Smooth muscle cell (in vitro differentiated cells): Measurements from ENCODE around the gene AP3B1. TPM values are rescaled to one million over a fixed set of nuclear protein-coding genes. Genes with fewer than 3 reads are reported as not detected.

ENCODE experiments used
- DNase-seq: peaks from one replicate; lab custom pipeline; 2025; ENCODE audit not compliant: unreplicated experiment; lab: John Stamatoyannopoulos, UW
- H2AFZ ChIP-seq: fragments of 200-600 bp; sonication (generic); 2 replicates; pipeline ENCODE4 v1.6.0; 2016; ENCODE audit warnings: antibody characterized with exemption, low read depth, mild to moderate bottlenecking
- H3F3A ChIP-seq: fragments of 200-600 bp; sonication (generic); 2 replicates; pipeline ENCODE4 v1.6.0; 2017; ENCODE audit warnings: antibody characterized with exemption, low read depth
- H3K27ac ChIP-seq: fragments of 200-600 bp; sonication (generic); 2 replicates; pipeline ENCODE4 v1.5.1; 2016; ENCODE audit warnings: low read depth, mild to moderate bottlenecking
- H3K27me3 ChIP-seq: fragments of 200-600 bp; sonication (generic); 2 replicates; pipeline ENCODE4 v1.6.1; 2016; ENCODE audit warnings: low read depth, mild to moderate bottlenecking
- H3K36me3 ChIP-seq: fragments of 200-600 bp; sonication (generic); 2 replicates; pipeline ENCODE4 v1.5.1; 2016; ENCODE audit warnings: low read depth
- H3K4me1 ChIP-seq: fragments of 200-600 bp; sonication (generic); 2 replicates; pipeline ENCODE4 v1.5.1; 2016; ENCODE audit warnings: low read depth
- H3K4me2 ChIP-seq: fragments of 200-600 bp; sonication (generic); 2 replicates; pipeline ENCODE4 v1.6.0; 2016; ENCODE audit warnings: mild to moderate bottlenecking
- H3K4me3 ChIP-seq: fragments of 200-600 bp; sonication (generic); 2 replicates; pipeline ENCODE4 v1.5.1; 2016; ENCODE audit warnings: mild to moderate bottlenecking
- H3K79me2 ChIP-seq: fragments of 200-600 bp; sonication (generic); 2 replicates; pipeline ENCODE4 v1.6.0; 2016; ENCODE audit warnings: low read depth, mild to moderate bottlenecking
- H3K9ac ChIP-seq: fragments of 200-600 bp; sonication (generic); 2 replicates; pipeline ENCODE4 v1.6.0; 2016; ENCODE audit warnings: low read depth
- H3K9me3 ChIP-seq: fragments of 200-600 bp; sonication (generic); replicated peaks from 2 replicates; pipeline ENCODE4 v1.5.1; 2016; ENCODE audit warnings: low read depth
- H4K20me1 ChIP-seq: fragments of 200-600 bp; sonication (generic); 2 replicates; pipeline ENCODE4 v1.6.0; 2016; ENCODE audit warnings: low read depth
- WGBS: methylation state at CpG from one replicate; pipeline ENCODE4 v1.1.7; 2016; ENCODE audit warnings: low lambda C conversion rate; 5-methylcytosine and 5-hydroxymethylcytosine counted together
- polyA plus RNA-seq: library from polyadenylated mRNA; unstranded; fragments of >200 nt; fragmentation: Nextera tagmentation; extraction: Ambion mirVana; gene quantifications from 2 replicates; pipeline ENCODE4 v1.2.1, GENCODE V29; 2016
- small RNA-seq: library from RNA; depleted of rRNA; stranded (forward); fragments of <200 nt; gene quantifications from one replicate; pipeline ENCODE3, GENCODE V24; 2014
- total RNA-seq: library from RNA; depleted of rRNA; stranded (reverse); fragments of >200 nt; gene quantifications from 2 replicates; pipeline ENCODE4 v1.2.3, GENCODE V29; 2014
- TF ChIP-seq, protein P1 (sequence below): fragments of 200-600 bp; sonication (generic); IDR thresholded peaks from 2 replicates; pipeline ENCODE4 v1.5.1; 2017; ENCODE audit warnings: borderline replicate concordance, mild to moderate bottlenecking, antibody characterized with exemption; ENCODE audit not compliant: insufficient read depth, poor library complexity, severe bottlenecking

Gene AP3B1
- total and polyA plus RNA-seq, 2 experiments from 2014 or later = 36.9 to 76.3 TPM

DNA sequence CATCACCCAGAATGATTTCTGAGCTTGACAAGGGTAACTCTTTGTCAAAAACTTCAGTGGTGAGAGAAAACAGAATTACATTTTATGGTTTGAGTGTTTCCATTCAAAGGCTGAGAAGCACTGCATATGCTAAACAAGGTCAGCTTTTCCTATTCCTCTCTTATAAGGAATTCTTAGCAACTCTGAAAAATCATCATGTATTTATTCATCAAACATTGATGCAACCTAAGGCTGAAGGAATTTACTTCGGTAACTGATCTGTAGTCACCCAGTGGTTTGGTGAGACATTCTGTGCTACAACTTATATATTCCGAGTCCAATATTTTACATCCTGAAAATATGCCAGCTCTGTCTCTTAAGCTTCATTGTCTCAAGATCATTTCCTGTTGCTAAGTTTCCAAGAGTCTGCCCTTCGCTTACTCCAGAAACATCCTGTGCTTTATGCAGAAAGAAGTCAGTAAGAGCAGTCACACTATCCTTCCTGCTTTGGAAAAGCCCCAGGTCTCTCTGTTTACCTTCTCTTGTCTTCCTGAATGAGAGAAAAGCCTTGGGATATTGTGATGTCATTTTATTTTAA is 341.8 kb downstream of the AP3B1 start:
- no peak overlapping the region for H3K4me2 ChIP-seq
- TF ChIP-seq, protein P1, sequence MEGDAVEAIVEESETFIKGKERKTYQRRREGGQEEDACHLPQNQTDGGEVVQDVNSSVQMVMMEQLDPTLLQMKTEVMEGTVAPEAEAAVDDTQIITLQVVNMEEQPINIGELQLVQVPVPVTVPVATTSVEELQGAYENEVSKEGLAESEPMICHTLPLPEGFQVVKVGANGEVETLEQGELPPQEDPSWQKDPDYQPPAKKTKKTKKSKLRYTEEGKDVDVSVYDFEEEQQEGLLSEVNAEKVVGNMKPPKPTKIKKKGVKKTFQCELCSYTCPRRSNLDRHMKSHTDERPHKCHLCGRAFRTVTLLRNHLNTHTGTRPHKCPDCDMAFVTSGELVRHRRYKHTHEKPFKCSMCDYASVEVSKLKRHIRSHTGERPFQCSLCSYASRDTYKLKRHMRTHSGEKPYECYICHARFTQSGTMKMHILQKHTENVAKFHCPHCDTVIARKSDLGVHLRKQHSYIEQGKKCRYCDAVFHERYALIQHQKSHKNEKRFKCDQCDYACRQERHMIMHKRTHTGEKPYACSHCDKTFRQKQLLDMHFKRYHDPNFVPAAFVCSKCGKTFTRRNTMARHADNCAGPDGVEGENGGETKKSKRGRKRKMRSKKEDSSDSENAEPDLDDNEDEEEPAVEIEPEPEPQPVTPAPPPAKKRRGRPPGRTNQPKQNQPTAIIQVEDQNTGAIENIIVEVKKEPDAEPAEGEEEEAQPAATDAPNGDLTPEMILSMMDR = no peak

More for the DNA sequence above, 341.8 kb downstream of the AP3B1 start:
- Histone ChIP-seq H3K4me3 (no peak overlapping the region), H3K9ac (no peak overlapping the region), H3K79me2 (no peaks in the 10 kb centered on the region), H3K9me3 (no peaks in the 10 kb centered on the region), H3F3A (no peaks in the 10 kb centered on the region), H3K27me3 (peaks cover 4% of the 10 kb centered on the region), H3K36me3 (no peaks in the 10 kb centered on the region), H4K20me1 (no peaks in the 10 kb centered on the region), H2AFZ (no peak overlapping the region), H3K27ac (no peak overlapping the region), H3K4me1 (no peaks in the 10 kb centered on the region)
- DNase-seq = no peak
- 78% methylated on average over 3 of the region's 3 CpGs for WGBS

Small RNA genes lying within 50 kb of the gene (small RNA-seq; reads per million reads assigned to genes)
- not detected for gene RF00019
- gene RNU6-183P = not detected

Other genes starting within 250 kb of the AP3B1 start
- gene SCAMP1, start 65.9 kb upstream of the AP3B1 start, total RNA-seq = 45.6 and 57.9 TPM in 2 replicates
- gene SCAMP1, start 65.9 kb upstream of the AP3B1 start, polyA plus RNA-seq = 19.1 and 21.0 TPM in 2 replicates